Pancreas (tissue), 10 donors: ENCODE results near the gene TPSD1. TPM values are rescaled to one million over a fixed set of nuclear protein-coding genes. Genes with fewer than 3 reads are reported as not detected.

Experiments
- ATAC-seq, 4 donors: fragments of 200-7000 bp; cut with Tn5 transposase; one replicate each; pipeline versions ENCODE4 v1.8.0 to v1.9.1; 2020; ENCODE audit warnings: mild to moderate bottlenecking in 4 of 4, moderate library complexity in 4 of 4
- DNase-seq, 6 donors: peaks; one replicate each; pipeline ENCODE4 v3.0.0-alpha.2; 2020
- FAIRE-seq: peaks from 2 replicates; lab custom pipeline; 2012; peaks lifted over from hg19 to GRCh38; lab: Jason Lieb, UNC
- H3K27ac ChIP-seq, 4 donors: fragments of 200-600 bp; sonication (generic); 1 replicate in 3 of 4; 2 replicates in 1 of 4; pipeline versions ENCODE4 v1.5.0 to v1.8.0; 2020
- H3K27me3 ChIP-seq, 4 donors: fragments of 200-600 bp; one replicate each; pipeline ENCODE4 v1.8.0; 2021
- H3K36me3 ChIP-seq, 3 donors: fragments of 200-600 bp; sonication (generic) in 1 of 3; one replicate each; pipeline versions ENCODE4 v1.5.0 to v1.8.0; 2020 to 2021
- H3K4me1 ChIP-seq, 3 donors: fragments of 200-600 bp; one replicate each; pipeline ENCODE4 v1.8.0; 2021
- H3K4me3 ChIP-seq, 4 donors: fragments of 200-600 bp; sonication (generic) in 2 of 4; one replicate each; pipeline versions ENCODE4 v1.5.0 to v1.8.0; 2020 to 2021
- H3K9me3 ChIP-seq, 4 donors: fragments of 200-600 bp; one replicate each; pipeline ENCODE4 v1.8.0; 2021
- WGBS, 2 donors: extraction: QIAGEN DNeasy Blood & Tissue Kit; methylation state at CpG; one replicate each; pipeline ENCODE4 v1.1.7; 2013; 5-methylcytosine and 5-hydroxymethylcytosine counted together
- intact Hi-C, 3 donors: fragments of 100-400 bp; cut with DNase I; formaldehyde crosslinking; loops; one replicate each; pipeline versions ENCODE4 v1.11.1 to v1.14.2; 2022
- polyA plus RNA-seq, 2 donors: library from polyadenylated mRNA; stranded (reverse); fragments of 200-250 nt; gene quantifications; one replicate each; pipeline ENCODE4 v1.2.3, GENCODE V29; 2013
- total RNA-seq, 6 donors: library from RNA; stranded (reverse); fragmentation: NEBNext Ultra II Directional in 4 of 6; extraction: Animal tissue kit (Norgen Biotek cat#: 25700) in 4 of 6; gene quantifications; one replicate each; pipeline versions ENCODE4 v1.2.1 to v1.2.4, GENCODE V29; 2021 to 2023
- TF ChIP-seq, protein P1 (sequence below), 4 donors: fragments of 200-600 bp; sonication (generic) in 3 of 4; IDR thresholded peaks; one replicate each; pipeline versions ENCODE4 v1.5.0 to v1.8.0; 2021; ENCODE audit warnings: antibody characterized with exemption in 4 of 4
- donor health status: healthy with polysubstance abuse.
- donor health status: DM: no; HTN: no; CAD: no; lungs with moderate emphysema.
- donor health status: DM: no; HTN: no; CAD: no.
- donor health status: control.
- donor health status: control.
- donor health status: Bipolar disorder and iron deficiency.
- donor health status: DM: yes; HTN: yes; CAD: no.
- donor health status: DM: no; HTN: no; CAD: no.
- donor health status: DM: no; HTN: no; CAD: no.
- donor health status: DM: yes; HTN: yes; CAD: no.

Gene TPSD1
- total and polyA plus RNA-seq, 8 donors: 0.19 to 0.61 (median 0.26) TPM; not detected in 5

DNA sequence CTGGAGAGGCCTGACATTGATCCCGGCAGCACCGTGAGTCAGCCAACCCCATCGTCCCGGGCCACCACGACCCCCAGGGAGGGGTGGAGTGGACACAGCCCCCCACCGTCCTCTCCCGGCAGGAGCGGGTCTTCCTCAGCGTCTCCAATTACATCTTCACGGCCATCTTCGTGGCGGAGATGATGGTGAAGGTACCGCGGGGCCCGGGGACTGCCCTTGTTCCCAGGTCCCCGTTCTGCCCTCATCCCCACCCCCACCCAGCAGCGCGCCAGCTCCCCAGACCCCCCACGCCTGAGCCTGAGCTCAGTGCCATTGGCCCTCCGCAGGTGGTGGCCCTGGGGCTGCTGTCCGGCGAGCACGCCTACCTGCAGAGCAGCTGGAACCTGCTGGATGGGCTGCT, 45.4 kb upstream of the TPSD1 start:
- intact Hi-C loops: no loop called here
- DNase-seq (no peak), FAIRE-seq (no peak), ATAC-seq (no peak)
- H3K36me3 ChIP-seq: no peaks in the 10 kb centered on the region
- no peak overlapping the region for H3K27ac ChIP-seq
- 77 to 81% methylated on average over 23 of the region's 23 CpGs for WGBS, 2 donors
- no peaks in the 10 kb centered on the region for H3K4me1 ChIP-seq
- no peaks in the 10 kb centered on the region for H3K27me3 ChIP-seq
- no peak overlapping the region for H3K4me3 ChIP-seq
- TF ChIP-seq, protein P1, sequence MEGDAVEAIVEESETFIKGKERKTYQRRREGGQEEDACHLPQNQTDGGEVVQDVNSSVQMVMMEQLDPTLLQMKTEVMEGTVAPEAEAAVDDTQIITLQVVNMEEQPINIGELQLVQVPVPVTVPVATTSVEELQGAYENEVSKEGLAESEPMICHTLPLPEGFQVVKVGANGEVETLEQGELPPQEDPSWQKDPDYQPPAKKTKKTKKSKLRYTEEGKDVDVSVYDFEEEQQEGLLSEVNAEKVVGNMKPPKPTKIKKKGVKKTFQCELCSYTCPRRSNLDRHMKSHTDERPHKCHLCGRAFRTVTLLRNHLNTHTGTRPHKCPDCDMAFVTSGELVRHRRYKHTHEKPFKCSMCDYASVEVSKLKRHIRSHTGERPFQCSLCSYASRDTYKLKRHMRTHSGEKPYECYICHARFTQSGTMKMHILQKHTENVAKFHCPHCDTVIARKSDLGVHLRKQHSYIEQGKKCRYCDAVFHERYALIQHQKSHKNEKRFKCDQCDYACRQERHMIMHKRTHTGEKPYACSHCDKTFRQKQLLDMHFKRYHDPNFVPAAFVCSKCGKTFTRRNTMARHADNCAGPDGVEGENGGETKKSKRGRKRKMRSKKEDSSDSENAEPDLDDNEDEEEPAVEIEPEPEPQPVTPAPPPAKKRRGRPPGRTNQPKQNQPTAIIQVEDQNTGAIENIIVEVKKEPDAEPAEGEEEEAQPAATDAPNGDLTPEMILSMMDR (IDR thresholded peaks at IDR 0.05): no peak
- H3K9me3 ChIP-seq: no peaks in the 10 kb centered on the region

DNA sequence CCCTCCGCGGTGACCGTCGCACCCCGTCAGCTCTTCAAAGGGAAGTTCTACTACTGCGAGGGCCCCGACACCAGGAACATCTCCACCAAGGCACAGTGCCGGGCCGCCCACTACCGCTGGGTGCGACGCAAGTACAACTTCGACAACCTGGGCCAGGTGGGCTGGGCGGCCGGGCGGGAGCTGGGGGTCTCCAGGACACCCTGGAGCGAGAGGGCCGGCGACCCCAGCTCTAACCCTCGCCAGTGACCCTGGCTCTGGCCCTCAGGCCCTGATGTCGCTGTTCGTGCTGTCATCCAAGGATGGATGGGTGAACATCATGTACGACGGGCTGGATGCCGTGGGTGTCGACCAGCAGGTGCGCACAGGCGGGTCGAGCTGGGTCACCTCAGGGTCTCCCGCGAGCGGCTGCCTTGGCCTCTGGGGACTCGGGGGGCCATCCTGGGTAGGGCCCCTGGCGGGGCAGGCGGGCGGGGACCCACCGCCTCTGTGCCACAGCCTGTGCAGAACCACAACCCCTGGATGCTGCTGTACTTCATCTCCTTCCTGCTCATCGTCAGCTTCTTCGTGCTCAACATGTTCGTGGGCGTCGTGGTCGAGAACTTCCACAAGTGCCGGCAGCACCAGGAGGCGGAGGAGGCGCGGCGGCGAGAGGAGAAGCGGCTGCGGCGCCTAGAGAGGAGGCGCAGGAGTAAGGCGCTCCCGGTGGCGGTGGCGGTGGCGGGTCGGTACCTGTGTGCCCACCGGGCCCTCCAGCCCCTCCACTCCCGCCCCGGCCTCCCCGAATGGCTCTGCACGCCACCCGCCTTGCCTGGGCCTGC, 44.2 kb upstream of the TPSD1 start:
- WGBS, 2 donors: 78 to 87% methylated on average over 49 to 65 of the region's 65 CpGs
- Histone ChIP-seq H3K27ac (no peak overlapping the region), H3K4me1 (no peaks in the 10 kb centered on the region), H3K27me3 (no peaks in the 10 kb centered on the region), H3K9me3 (no peaks in the 10 kb centered on the region), H3K36me3 (no peaks in the 10 kb centered on the region), H3K4me3 (no peak overlapping the region)
- FAIRE-seq: no peak
- no peak for ATAC-seq
- intact Hi-C loops: no loop called here
- no peak for DNase-seq
- TF ChIP-seq, protein P1 (IDR thresholded peaks at IDR 0.05): no peak

DNA sequence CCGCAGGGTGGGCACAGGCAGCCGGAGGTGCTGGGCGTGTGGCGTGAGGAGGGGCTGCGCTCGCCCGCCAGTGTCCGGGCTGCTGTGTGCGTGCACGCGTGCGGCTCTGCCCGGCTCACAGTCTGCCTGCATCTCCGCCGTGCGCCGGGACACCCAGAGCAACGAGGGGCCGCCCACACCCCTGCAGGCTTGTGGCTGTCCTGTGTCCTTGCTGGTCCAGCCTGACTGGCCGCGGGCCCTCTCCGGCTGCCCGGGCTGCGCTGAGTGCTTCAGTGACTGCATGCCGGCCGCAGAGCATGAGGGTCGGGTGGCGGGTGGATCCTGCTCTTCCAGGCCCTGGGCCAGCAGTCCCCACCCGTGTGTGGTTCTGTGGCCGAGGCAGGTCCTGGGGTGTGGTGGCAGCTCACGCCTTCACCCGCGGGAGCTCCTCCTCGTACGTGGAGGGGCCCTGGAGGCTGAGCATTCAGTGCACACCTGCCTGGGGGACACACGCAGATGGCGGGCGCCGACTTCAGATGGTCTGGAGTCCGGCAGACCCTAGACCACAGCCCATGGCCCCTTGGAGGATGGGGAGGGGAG, 43.2 kb upstream of the TPSD1 start:
- no peaks in the 10 kb centered on the region for H3K36me3 ChIP-seq
- no peaks in the 10 kb centered on the region for H3K27me3 ChIP-seq
- DNase-seq (no peak), FAIRE-seq (no peak), ATAC-seq (no peak)
- intact Hi-C loops: no loop called here
- no peak overlapping the region for H3K4me3 ChIP-seq
- 78 to 89% methylated on average over 36 to 40 of the region's 40 CpGs for WGBS, 2 donors
- no peaks in the 10 kb centered on the region for H3K9me3 ChIP-seq
- H3K4me1 ChIP-seq: no peaks in the 10 kb centered on the region
- no peak overlapping the region for H3K27ac ChIP-seq
- TF ChIP-seq, protein P1 (IDR thresholded peaks at IDR 0.05): no peak

DNA sequence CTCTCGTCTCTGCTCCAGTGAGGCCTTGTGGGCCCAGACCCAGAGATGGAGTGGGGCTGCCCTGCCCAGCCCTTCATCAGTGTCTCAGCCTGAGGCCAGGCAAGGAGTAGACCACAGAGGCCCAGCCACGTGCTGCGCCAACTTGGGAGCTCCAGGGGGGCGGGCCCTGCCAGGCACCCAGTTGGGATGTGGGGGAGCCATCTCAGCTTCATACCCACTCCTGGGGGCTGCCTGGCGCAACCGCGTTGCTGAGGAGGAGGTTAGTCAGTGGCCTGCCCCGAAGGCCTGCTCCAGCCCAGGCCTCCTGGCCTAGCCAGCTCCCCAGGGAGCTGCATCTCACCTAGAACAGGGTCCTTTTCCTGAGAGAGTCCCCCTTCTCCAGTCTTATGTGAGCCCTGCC, 42.6 kb upstream of the TPSD1 start:
- Histone ChIP-seq H3K4me3 (no peak overlapping the region), H3K4me1 (no peaks in the 10 kb centered on the region), H3K9me3 (no peaks in the 10 kb centered on the region), H3K27ac (no peak overlapping the region), H3K36me3 (no peaks in the 10 kb centered on the region), H3K27me3 (no peaks in the 10 kb centered on the region)
- no peak for ATAC-seq
- intact Hi-C loops: no loop called here
- no peak for FAIRE-seq
- TF ChIP-seq, protein P1 (IDR thresholded peaks at IDR 0.05): no peak
- DNase-seq: no peak
- 71 to 83% methylated on average over 8 of the region's 8 CpGs for WGBS, 2 donors
